Kidney (tissue), 22 donors: Measurements from ENCODE around the gene CATSPERD. TPM values are rescaled to one million over a fixed set of nuclear protein-coding genes. Genes with fewer than 3 reads are reported as not detected.

Experiments
- DNase-seq, 5 donors: peaks; one replicate each; pipeline ENCODE4 v3.0.0-alpha.2; 2013 to 2020
- FAIRE-seq: peaks from 2 replicates; lab custom pipeline; 2012; peaks lifted over from hg19 to GRCh38; lab: Jason Lieb, UNC
- H3K27ac ChIP-seq, 2 donors: one replicate each; pipeline ENCODE4 v1.7.0; 2013; ENCODE audit warnings: low read depth in 2 of 2, low read length in 2 of 2, inconsistent platforms in 1 of 2
- H3K27me3 ChIP-seq: one replicate; pipeline ENCODE4 v1.7.1; 2013; ENCODE audit warnings: low read length, inconsistent platforms; ENCODE audit not compliant: control insufficient read depth, insufficient read depth
- H3K36me3 ChIP-seq, 3 donors: one replicate each; pipeline versions ENCODE4 v1.7.0 to v1.7.1; 2013; ENCODE audit warnings: low read length in 3 of 3, control low read depth in 1 of 3, inconsistent platforms in 1 of 3; ENCODE audit not compliant: insufficient read depth in 3 of 3, control insufficient read depth in 2 of 3
- H3K4me1 ChIP-seq, 3 donors: one replicate each; pipeline versions ENCODE4 v1.7.0 to v1.7.1; 2013; ENCODE audit warnings: low read length in 3 of 3, inconsistent platforms in 1 of 3, low read depth in 1 of 3; ENCODE audit not compliant: control insufficient read depth in 2 of 3, insufficient read depth in 2 of 3
- H3K4me3 ChIP-seq, 3 donors: one replicate each; pipeline versions ENCODE4 v1.7.0 to v1.8.1; 2013; ENCODE audit warnings: low read length in 3 of 3, control low read depth in 1 of 3, inconsistent platforms in 1 of 3
- H3K9ac ChIP-seq, 3 donors: one replicate each; pipeline versions ENCODE4 v1.7.0 to v1.7.1; 2013; ENCODE audit warnings: low read length in 3 of 3, control low read depth in 1 of 3, inconsistent platforms in 1 of 3
- H3K9me3 ChIP-seq, 3 donors: one replicate each; pipeline versions ENCODE4 v1.7.0 to v1.7.1; 2013; ENCODE audit warnings: low read length in 3 of 3, control low read depth in 1 of 3, inconsistent platforms in 1 of 3; ENCODE audit not compliant: control insufficient read depth in 2 of 3, insufficient read depth in 1 of 3
- intact Hi-C: fragments of 100-400 bp; cut with DNase I; formaldehyde crosslinking; loops from one replicate; pipeline ENCODE4 v1.11.1; 2022
- long read RNA-seq, 10 donors: library from polyadenylated mRNA in 1 of 10; unstranded in 1 of 10; transcript quantifications; one replicate each; pipeline ENCODE4 v2.0.0 and lab custom pipeline, GENCODE V29; 2021 to 2026
- polyA plus RNA-seq: library from polyadenylated mRNA; stranded (reverse); fragments of 350-450 nt; fragmentation: Illumina TruSeq; extraction: RNeasy Lipid Tissue Mini Kit (QIAGEN cat#74804); gene quantifications from one replicate; pipeline ENCODE4 v1.2.3, GENCODE V29; 2014; ENCODE audit warnings: low read depth, low replicate concordance; ENCODE audit not compliant: insufficient read depth
- total RNA-seq: library from RNA; stranded (reverse); fragmentation: NEBNext Ultra II Directional; extraction: Animal tissue kit (Norgen Biotek cat#: 25700); gene quantifications from one replicate; pipeline ENCODE4 v1.2.1, GENCODE V29; 2021
- TF ChIP-seq, protein P1 (sequence below): IDR thresholded peaks from 3 replicates; pipeline ENCODE4 v1.5.1; 2012; ENCODE audit warnings: mild to moderate bottlenecking, moderate library complexity, borderline replicate concordance; ENCODE audit not compliant: insufficient read depth; ENCODE audit errors: extremely low read depth
- donor health status: control.
- donor health status: control.
- donor health status: control.
- donor health status: control.
- donor health status: control.
- donor health status: DM: yes; HTN: yes; CAD: no.
- donor health status: Normal renal cell carcinoma (clear cell type).

The CATSPERD gene, protein sequence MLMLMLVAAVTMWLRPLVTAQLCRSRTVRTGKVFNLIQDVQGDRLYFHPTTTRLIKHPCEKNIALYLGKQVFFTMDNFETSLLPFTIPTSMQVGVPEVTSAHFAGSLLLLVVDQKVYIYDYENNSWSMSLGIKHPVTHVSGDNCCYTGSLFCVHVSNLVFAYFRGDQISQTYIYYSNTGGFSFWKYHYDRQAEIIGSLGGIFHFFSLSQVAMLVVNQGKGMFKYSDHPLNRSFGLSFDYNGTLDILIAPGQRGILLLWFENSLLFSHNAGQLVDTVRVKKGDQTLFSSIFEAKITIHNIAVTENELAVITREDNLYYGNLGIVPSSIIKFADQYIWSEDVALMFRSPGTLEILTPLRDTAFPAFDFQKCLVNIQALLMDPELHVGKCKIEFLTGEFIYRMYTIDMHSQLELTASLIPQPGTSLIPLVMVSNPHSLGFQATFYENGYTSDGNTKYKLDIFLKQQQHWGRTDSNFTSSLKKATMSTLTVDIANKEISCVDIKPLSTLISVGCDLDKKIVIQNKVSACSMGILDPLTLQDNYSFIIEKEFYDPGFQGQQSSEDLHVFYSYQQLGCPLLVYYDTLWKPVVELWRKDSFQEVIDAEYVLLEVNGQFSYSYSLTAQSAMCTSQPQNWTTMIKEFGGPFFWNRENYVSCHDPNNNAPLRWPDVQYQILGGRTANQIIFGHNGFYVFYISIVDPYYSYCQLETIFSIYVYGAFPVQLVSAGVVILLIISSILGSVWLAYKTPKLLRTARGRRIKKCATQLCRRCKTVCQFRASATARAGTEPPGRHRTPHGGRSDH
- total RNA-seq = not detected
- not detected for polyA plus RNA-seq
- long read RNA-seq, donor 1 = 0 reads
- long read RNA-seq, donor 2 = 0 reads
- long read RNA-seq, donor 3 = 0 reads
- long read RNA-seq, donor 4 = 0 reads
- long read RNA-seq, donor 5 = 0 reads
- long read RNA-seq, donor 6 = 0 reads
- long read RNA-seq, donor 7 = 0 reads
- long read RNA-seq, donor 8 = 0 reads
- long read RNA-seq, donor 9 = 0 reads
- long read RNA-seq, donor 10 = 0 reads

DNA sequence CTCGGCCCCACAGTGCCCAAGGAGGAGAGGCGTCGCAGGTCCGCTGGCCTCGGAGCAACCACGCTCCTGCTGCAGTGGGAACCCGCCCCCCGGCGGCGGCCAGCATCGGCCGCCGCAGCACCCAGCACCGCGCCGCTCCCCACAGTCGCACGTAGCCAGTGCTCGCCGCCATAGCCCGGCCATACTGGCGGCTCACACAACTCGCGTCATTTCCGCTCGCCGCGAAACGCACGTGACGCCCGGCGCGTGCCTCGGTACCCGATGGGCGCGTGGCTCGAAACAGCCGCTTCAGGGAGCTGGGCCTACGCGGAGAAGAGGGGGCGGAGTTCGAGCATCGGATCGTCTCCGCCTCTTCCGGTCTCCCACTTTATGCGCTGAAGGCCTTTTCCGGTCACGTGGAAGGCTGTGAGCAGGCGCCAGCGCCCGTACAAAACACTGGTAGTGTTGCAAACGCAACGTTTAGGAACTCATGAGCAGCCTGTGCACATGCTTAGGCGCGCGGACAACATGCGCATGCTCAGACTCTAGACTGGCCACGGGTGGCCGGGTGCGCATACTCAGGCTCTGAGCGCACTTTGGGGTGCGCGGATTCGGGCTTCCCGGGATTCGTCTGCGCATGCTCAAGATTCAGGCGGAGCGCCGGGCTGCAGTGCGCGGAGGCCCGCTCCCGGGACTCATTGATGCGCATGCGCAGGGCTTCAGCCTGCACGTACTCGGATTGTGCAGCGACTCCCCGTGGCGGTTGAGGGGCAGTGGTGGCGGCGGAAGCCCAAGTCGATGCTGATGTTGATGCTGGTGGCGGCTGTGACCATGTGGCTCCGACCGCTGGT lies at the start of gene CATSPERD, which contains the start of gene LONP1:
CATSPERD (plus strand) TSS at position 677 of the 830 bp plus-strand sequence; CDS start at position 778, 101 bp downstream.
LONP1 (minus strand) TSS at position 186 of the 830 bp plus-strand sequence; CDS start at position 172, 14 bp downstream.
- Histone ChIP-seq H3K9ac (peak within 1 kb of the TSS; percentile 71 to 92 (median 80)), H3K9me3 (no peaks in the 10 kb centered on the region), H3K4me3 (peak within 1 kb of the TSS; percentile 81 to 99 (median 98)), H3K36me3 (peaks cover 0 to 3% (median 0%) of the 10 kb centered on the region in 3 donors), H3K27ac (peak within 1 kb of the TSS; percentile 94 to 98), H3K27me3 (no peaks in the 10 kb centered on the region), H3K4me1 (peaks cover 0 to 17% (median 4%) of the 10 kb centered on the region in 3 donors)
- TF ChIP-seq, protein P1, sequence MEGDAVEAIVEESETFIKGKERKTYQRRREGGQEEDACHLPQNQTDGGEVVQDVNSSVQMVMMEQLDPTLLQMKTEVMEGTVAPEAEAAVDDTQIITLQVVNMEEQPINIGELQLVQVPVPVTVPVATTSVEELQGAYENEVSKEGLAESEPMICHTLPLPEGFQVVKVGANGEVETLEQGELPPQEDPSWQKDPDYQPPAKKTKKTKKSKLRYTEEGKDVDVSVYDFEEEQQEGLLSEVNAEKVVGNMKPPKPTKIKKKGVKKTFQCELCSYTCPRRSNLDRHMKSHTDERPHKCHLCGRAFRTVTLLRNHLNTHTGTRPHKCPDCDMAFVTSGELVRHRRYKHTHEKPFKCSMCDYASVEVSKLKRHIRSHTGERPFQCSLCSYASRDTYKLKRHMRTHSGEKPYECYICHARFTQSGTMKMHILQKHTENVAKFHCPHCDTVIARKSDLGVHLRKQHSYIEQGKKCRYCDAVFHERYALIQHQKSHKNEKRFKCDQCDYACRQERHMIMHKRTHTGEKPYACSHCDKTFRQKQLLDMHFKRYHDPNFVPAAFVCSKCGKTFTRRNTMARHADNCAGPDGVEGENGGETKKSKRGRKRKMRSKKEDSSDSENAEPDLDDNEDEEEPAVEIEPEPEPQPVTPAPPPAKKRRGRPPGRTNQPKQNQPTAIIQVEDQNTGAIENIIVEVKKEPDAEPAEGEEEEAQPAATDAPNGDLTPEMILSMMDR = peak; percentile 95
- intact Hi-C loops = no loop called here
- FAIRE-seq (peak; percentile 68), DNase-seq (peak; percentile 99 to 100 (median 100))

DNA sequence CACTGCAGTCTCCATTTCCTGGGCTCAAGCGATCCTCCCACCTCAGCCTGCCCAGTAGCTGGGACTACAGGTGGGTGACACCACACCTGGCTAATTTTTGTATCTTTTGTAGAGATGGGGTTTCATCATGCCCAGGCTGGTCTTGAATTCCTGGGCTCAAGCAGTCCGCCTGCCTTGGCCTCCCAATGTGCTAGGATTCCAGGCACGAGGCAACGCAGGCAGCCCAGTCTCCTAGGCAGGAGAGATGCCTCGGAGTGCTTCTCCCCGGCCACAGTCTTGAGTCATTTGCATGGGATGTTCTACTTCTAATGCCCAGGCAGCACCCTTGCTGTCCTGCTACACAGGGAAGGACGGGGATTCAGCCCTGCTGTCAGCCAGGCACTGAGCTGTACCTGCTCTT lies 48.8 kb upstream of the CATSPERD start:
- Histone ChIP-seq H3K9ac (no peak overlapping the region), H3K36me3 (peaks cover 2 to 29% (median 17%) of the 10 kb centered on the region in 3 donors), H3K4me1 (no peaks in the 10 kb centered on the region), H3K9me3 (no peaks in the 10 kb centered on the region), H3K4me3 (no peak overlapping the region), H3K27ac (no peak overlapping the region), H3K27me3 (no peaks in the 10 kb centered on the region)
- FAIRE-seq (no peak), DNase-seq (no peak)
- TF ChIP-seq, protein P1 = no peak
- intact Hi-C loops = no loop called here

DNA sequence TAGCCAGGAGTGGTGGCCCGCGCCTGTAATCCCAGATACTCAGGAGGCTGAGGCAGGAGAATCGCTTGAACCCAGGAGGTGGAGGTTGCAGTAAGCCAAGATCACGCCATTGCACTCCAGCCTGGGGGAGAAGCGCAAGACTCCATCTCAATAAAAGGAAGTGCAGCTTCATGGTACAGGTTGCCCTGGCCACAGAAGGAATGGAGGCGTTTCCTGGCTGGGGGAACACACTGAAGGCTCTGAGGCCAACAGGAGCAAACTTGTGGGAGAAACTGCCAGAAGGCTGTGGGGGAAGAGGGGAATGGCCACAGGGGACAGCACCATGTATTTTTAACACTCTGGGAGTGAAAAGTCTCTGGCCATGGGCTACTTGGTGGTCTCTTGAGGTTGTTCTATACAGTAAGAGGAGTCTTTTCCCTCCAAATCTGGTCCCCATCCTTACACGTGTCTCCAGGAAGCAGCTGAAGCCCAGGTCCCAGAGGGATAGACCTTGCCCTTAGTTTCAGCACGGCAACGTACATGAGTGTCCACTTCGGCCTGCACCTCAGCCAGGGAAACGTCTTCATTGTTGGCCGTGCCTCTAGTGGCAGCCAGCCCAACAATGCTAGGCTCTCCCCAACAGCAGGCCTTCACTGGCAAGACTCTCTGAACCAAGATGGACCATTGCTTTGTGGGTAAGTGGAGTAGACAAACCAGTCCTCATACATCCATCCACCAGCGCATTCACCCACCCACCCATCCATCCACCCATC lies 47.6 kb upstream of the CATSPERD start:
- Histone ChIP-seq H3K36me3 (peaks cover 0 to 17% (median 6%) of the 10 kb centered on the region in 3 donors), H3K4me1 (no peaks in the 10 kb centered on the region), H3K9me3 (no peaks in the 10 kb centered on the region), H3K27ac (no peak overlapping the region), H3K27me3 (no peaks in the 10 kb centered on the region), H3K9ac (no peak overlapping the region), H3K4me3 (no peak overlapping the region)
- intact Hi-C loops = no loop called here
- TF ChIP-seq, protein P1 = no peak
- FAIRE-seq = no peak
- no peak for DNase-seq
